H4 (cell line): ENCODE data around the gene ANLN. TPM values are rescaled to one million over a fixed set of nuclear protein-coding genes. Genes with fewer than 3 reads are reported as not detected.
"Not testable (repeated sequence)": the region's sequence is repeated elsewhere in the genome, so short reads cannot be mapped to it uniquely, and the experiment has no call there.

ENCODE experiments used
- DNase-seq: peaks from one replicate; pipeline ENCODE4 v3.0.0-alpha.2; 2015; ENCODE audit warnings: low spot score
- total RNA-seq: library from RNA; depleted of rRNA; stranded (reverse); fragments of >200 nt; shearing (Covaris generic); gene quantifications from 2 replicates; pipeline ENCODE4 v1.2.3, GENCODE V29; 2014

ANLN gene
- total RNA-seq, 1 experiment from 2014 or later = 151 TPM

GRCh38 chr7:36379831-36380504, 9.7 kb upstream of the ANLN start:
- no peak for DNase-seq

- no peak for DNase-seq
Measured at GRCh38 chr7:36381056-36381455, 8.6 kb upstream of the ANLN start.

GRCh38 chr7:36383284-36383683, 6.4 kb upstream of the ANLN start:
- DNase-seq = not testable (repeated sequence)

- not testable (repeated sequence) for DNase-seq
Measured at GRCh38 chr7:36385646-36386045, 4.0 kb upstream of the ANLN start.

GRCh38 chr7:36387435-36388231, 2.0 kb upstream of the ANLN start:
- peak; percentile 42 for DNase-seq

GRCh38 chr7:36388423-36388822, 1.2 kb upstream of the ANLN start:
- no peak for DNase-seq

- DNase-seq = peak; percentile 92
Measured at GRCh38 chr7:36390199-36391090, 783 bp downstream of the ANLN start.

GRCh38 chr7:36391436-36392198, 2.0 kb downstream of the ANLN start:
- peak; percentile 54 for DNase-seq

- DNase-seq = no peak
Measured at GRCh38 chr7:36393826-36394225, 4.2 kb downstream of the ANLN start.

GRCh38 chr7:36395171-36395894, 5.7 kb downstream of the ANLN start:
- DNase-seq = no peak

- no peak for DNase-seq
Measured at GRCh38 chr7:36396150-36396549, 6.5 kb downstream of the ANLN start.

- DNase-seq = no peak
Measured at GRCh38 chr7:36400036-36400435, 10.4 kb downstream of the ANLN start.

GRCh38 chr7:36400606-36401005, 10.9 kb downstream of the ANLN start:
- no peak for DNase-seq

- DNase-seq = no peak
Measured at GRCh38 chr7:36403452-36403851, 13.8 kb downstream of the ANLN start.

GRCh38 chr7:36404639-36405408, 15.2 kb downstream of the ANLN start:
- DNase-seq = no peak

- DNase-seq = no peak
Measured at GRCh38 chr7:36405409-36405803, 15.7 kb downstream of the ANLN start.

- DNase-seq = no peak
Measured at GRCh38 chr7:36406156-36406555, 16.5 kb downstream of the ANLN start.

- no peak for DNase-seq
Measured at GRCh38 chr7:36407636-36408550, 18.2 kb downstream of the ANLN start.

GRCh38 chr7:36408589-36408988, 18.9 kb downstream of the ANLN start:
- no peak for DNase-seq
